Measurements from ENCODE around the gene LTC4S. TPM values are rescaled to one million over a fixed set of nuclear protein-coding genes. Genes with fewer than 3 reads are reported as not detected.

The LTC4S gene
- total RNA-seq, 1 experiment from 2014 or later, result 3.7 TPM

DNA sequence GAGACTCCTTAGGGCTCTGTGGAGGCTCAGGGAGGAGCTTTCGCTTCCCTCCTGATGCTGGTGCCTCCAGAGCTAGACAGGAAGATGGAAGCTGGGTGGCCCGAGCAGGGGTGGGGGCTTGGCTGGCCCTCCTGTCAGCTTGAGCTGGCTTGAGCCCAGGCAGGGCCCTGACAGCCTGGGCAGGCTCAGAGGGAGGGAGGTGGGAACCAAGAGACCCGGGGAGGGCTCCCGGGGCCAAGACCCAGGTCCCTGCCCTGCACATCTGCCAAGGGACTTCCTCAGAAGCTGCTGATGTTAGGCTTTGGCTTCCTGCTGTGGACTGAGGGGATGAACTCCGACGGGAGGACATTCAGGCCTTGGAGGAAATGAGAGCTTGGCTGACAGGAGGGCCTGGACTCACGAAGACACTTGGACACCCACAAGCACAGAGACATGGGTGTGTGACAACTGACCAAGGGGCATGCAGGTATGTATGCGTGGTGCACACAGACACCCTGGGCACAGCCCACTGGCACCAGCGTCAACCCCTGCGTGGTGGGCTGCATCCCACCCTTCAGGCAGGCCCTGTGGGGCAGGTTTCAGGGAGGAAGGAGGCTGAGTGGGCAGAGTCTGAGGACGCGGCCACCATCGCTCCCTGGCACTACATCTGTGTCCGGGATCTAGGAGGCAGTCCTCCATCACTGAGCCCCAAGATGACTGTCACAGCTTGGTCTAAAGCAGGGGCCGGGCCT, 1.7 kb upstream of the LTC4S start:
- H3K9ac ChIP-seq (ENCODE audit: extremely low read depth, insufficient read length, low read length), result no peak overlapping the region
- Mint-ChIP-seq H3K27me3 (ENCODE audit: low read depth) (peaks cover 7% of the 10 kb centered on the region), H3K4me3 (no peak overlapping the region), H3K9me3 (peaks cover 3 to 4% of the 10 kb centered on the region in 2 experiments), H3K4me1 (peaks cover 17 to 18% of the 10 kb centered on the region in 2 experiments), H3K36me3 (ENCODE audit: insufficient read depth in 1 of 3, low read depth in 3 of 3) (peaks cover 5 to 8% (median 8%) of the 10 kb centered on the region in 3 experiments; a peak in 6 of 7 replicates), H3K27ac (peak overlapping the region in 1 of 3 experiments; percentile 40; a peak in 1 of 7 replicates)
- no CpG with 5 or more reads among the region's 15 CpGs for WGBS (ENCODE audit: extremely low coverage, insufficient read length, low lambda C conversion rate)
- no peaks in the 10 kb centered on the region for H3K27me3 ChIP-seq (ENCODE audit: insufficient read depth, low read length)
- H3K23me2 ChIP-seq (ENCODE audit: insufficient read length, low read depth, low read length, poor library complexity, severe bottlenecking), result peaks cover 3% of the 10 kb centered on the region
- no peak overlapping the region for H2AFZ ChIP-seq (ENCODE audit: low read length)
- no peaks in the 10 kb centered on the region for H4K20me1 ChIP-seq (ENCODE audit: control insufficient read depth, insufficient read depth, insufficient read length)
- no peak overlapping the region for H2BK12ac ChIP-seq (ENCODE audit: insufficient read length, low read depth, low read length)
- no peaks in the 10 kb centered on the region for H3K4me1 ChIP-seq (ENCODE audit: insufficient read depth, low read length)
- H2BK15ac ChIP-seq (ENCODE audit: low read depth, low read length), result no peak overlapping the region
- H4K91ac ChIP-seq (ENCODE audit: insufficient read length, low read depth, low read length), result no peak overlapping the region
- TF ChIP-seq, protein P1, sequence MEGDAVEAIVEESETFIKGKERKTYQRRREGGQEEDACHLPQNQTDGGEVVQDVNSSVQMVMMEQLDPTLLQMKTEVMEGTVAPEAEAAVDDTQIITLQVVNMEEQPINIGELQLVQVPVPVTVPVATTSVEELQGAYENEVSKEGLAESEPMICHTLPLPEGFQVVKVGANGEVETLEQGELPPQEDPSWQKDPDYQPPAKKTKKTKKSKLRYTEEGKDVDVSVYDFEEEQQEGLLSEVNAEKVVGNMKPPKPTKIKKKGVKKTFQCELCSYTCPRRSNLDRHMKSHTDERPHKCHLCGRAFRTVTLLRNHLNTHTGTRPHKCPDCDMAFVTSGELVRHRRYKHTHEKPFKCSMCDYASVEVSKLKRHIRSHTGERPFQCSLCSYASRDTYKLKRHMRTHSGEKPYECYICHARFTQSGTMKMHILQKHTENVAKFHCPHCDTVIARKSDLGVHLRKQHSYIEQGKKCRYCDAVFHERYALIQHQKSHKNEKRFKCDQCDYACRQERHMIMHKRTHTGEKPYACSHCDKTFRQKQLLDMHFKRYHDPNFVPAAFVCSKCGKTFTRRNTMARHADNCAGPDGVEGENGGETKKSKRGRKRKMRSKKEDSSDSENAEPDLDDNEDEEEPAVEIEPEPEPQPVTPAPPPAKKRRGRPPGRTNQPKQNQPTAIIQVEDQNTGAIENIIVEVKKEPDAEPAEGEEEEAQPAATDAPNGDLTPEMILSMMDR (conservative IDR thresholded peaks at IDR 0.05), result no peak
- H3K4ac ChIP-seq (ENCODE audit: low read depth, low read length), result no peak overlapping the region
- H2BK120ac ChIP-seq (ENCODE audit: low read depth, low read length, poor library complexity, severe bottlenecking), result no peak overlapping the region
- no peak overlapping the region for H3K14ac ChIP-seq (ENCODE audit: insufficient read depth, low read length)
- no peak overlapping the region for H3K27ac ChIP-seq (ENCODE audit: insufficient read length, low read depth, low read length)
- H2BK5ac ChIP-seq (ENCODE audit: insufficient read length, low read length), result no peak overlapping the region
- no peak overlapping the region for H2BK20ac ChIP-seq (ENCODE audit: low read depth, low read length, poor library complexity, severe bottlenecking)
- H3K9me3 ChIP-seq (ENCODE audit: control insufficient read depth, low read depth, low read length), result no peaks in the 10 kb centered on the region
- no peak overlapping the region for H3K18ac ChIP-seq (ENCODE audit: insufficient read length, low read depth, low read length)
- H3K79me1 ChIP-seq (ENCODE audit: insufficient read depth, low read depth, low read length, poor library complexity, severe bottlenecking), result no peaks in the 10 kb centered on the region
- H4K5ac ChIP-seq (ENCODE audit: insufficient read length, low read depth, low read length), result no peak overlapping the region
- no peak for DNase-seq
- no peak overlapping the region for H4K8ac ChIP-seq (replicated peaks; ENCODE audit: insufficient read length, low read depth, low read length)
- no peak overlapping the region for H3K4me2 ChIP-seq (ENCODE audit: insufficient read depth, insufficient read length, low read length)
- H3K79me2 ChIP-seq (ENCODE audit: insufficient read depth, low read length), result no peaks in the 10 kb centered on the region
- no peak overlapping the region for H3T11ph ChIP-seq (ENCODE audit: low read length)
- H3K56ac ChIP-seq (ENCODE audit: insufficient read length, low read depth, low read length), result no peak overlapping the region
- no peak overlapping the region for H2AK5ac ChIP-seq (ENCODE audit: insufficient read length, low read length)
- no peak overlapping the region for H3K23ac ChIP-seq (ENCODE audit: insufficient read length, low read depth, low read length)

Measured in H9 (cell line).